Mammary epithelial cell (primary cell): ENCODE data around the gene GNL3.

Experiments
- EZH2 ChIP-seq: IDR thresholded peaks from 2 replicates; pipeline ENCODE4 v1.6.1; 2012; ENCODE audit warnings: low read length, inconsistent platforms, borderline replicate concordance
- TF ChIP-seq, protein P1 (sequence below), 2 donors: IDR thresholded peaks in 1 of 2; conservative IDR thresholded peaks in 1 of 2; 2 replicates each; pipeline ENCODE4 v1.5.1; 2011 to 2012; ENCODE audit warnings: inconsistent platforms in 2 of 2, low read length in 2 of 2, mild to moderate bottlenecking in 2 of 2, control low read depth in 1 of 2, low read depth in 1 of 2; ENCODE audit not compliant: insufficient read depth in 1 of 2; ENCODE audit errors: extremely low read depth in 1 of 2

DNA sequence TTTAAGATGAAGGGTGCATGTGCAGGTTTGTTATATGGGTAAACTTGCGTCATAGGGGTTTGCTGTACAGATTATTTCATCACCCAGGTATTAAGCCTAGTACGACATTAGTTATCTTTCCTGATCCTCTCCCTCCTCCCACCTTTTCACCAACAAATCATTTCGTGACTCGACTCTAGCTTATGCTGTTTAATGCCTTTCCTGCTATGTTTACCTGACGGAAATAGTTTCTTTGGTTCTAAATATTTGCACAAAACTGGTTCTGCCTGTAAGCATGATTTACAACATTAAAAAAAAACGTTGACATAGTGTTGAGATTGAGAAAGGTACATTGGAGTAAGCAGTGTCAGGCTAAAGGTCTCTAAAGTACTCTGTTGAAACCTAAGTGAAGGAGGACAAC is 2.4 kb downstream of the GNL3 start:
- TF ChIP-seq, protein P1, sequence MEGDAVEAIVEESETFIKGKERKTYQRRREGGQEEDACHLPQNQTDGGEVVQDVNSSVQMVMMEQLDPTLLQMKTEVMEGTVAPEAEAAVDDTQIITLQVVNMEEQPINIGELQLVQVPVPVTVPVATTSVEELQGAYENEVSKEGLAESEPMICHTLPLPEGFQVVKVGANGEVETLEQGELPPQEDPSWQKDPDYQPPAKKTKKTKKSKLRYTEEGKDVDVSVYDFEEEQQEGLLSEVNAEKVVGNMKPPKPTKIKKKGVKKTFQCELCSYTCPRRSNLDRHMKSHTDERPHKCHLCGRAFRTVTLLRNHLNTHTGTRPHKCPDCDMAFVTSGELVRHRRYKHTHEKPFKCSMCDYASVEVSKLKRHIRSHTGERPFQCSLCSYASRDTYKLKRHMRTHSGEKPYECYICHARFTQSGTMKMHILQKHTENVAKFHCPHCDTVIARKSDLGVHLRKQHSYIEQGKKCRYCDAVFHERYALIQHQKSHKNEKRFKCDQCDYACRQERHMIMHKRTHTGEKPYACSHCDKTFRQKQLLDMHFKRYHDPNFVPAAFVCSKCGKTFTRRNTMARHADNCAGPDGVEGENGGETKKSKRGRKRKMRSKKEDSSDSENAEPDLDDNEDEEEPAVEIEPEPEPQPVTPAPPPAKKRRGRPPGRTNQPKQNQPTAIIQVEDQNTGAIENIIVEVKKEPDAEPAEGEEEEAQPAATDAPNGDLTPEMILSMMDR (conservative IDR thresholded peaks at IDR 0.05 in 1 of 2, IDR thresholded peaks at IDR 0.05 in 1 of 2; ENCODE audit: extremely low read depth in 1 of 2, insufficient read depth in 1 of 2, low read depth in 1 of 2, low read length in 2 of 2): no peak
- no peak for TF ChIP-seq EZH2
